Endothelial cell of umbilical vein (primary cell): ENCODE measurements around the gene UBA6. TPM values are rescaled to one million over a fixed set of nuclear protein-coding genes. Genes with fewer than 3 reads are reported as not detected.

Experiments used
- BruUV-seq: library from RNA; stranded (reverse); fragments of 400-500 nt; replicated peaks from 2 replicates; lab custom pipeline; 2021; lab: Mats Ljungman, UMichigan
- CTCF ChIA-PET: fragments of 300-600, 350-600 bp; sonication (Branson Sonifier 250); formaldehyde crosslinking; loops from one replicate; lab custom pipeline; 2021; ENCODE audit warnings: antibody characterized with exemption, inconsistent platforms; lab: Charles Lee
- POLR2A ChIA-PET: fragments of 300-600, 350-600 bp; sonication (Branson Sonifier 250); formaldehyde crosslinking; loops from one replicate; lab custom pipeline; 2021; ENCODE audit warnings: antibody characterized with exemption, inconsistent platforms; lab: Charles Lee
- DNase-seq: peaks from one replicate; pipeline ENCODE4 v3.0.0-alpha.2; 2011; ENCODE audit warnings: low read depth, low spot score
- FAIRE-seq: peaks from 2 replicates; lab custom pipeline; 2011; peaks lifted over from hg19 to GRCh38; lab: Jason Lieb, UNC
- H2AFZ ChIP-seq: 2 replicates; pipeline ENCODE4 v1.6.0; 2012; ENCODE audit warnings: low read depth, low read length, control low read depth, inconsistent platforms
- H3K27ac ChIP-seq: 2 replicates; pipeline ENCODE4 v1.5.1; 2011; ENCODE audit warnings: low read depth, mild to moderate bottlenecking, control low read depth, low read length, moderate library complexity; ENCODE audit not compliant: insufficient read depth
- H3K27me3 ChIP-seq, 2 experiments: 2 replicates each; pipeline versions ENCODE4 v1.6.0 to v1.6.1; 2011; ENCODE audit warnings: low read length in 2 of 2, mixed read lengths in 1 of 2; ENCODE audit not compliant: control insufficient read depth in 2 of 2, insufficient read depth in 2 of 2
- H3K36me3 ChIP-seq, 2 experiments: 2 replicates in 1 of 2; 3 replicates in 1 of 2; pipeline ENCODE4 v1.5.1; 2011; ENCODE audit warnings: low read length in 2 of 2, mild to moderate bottlenecking in 1 of 2, moderate library complexity in 1 of 2; ENCODE audit not compliant: control insufficient read depth in 2 of 2, insufficient read depth in 2 of 2; ENCODE audit errors: extremely low read depth in 1 of 2
- H3K4me1 ChIP-seq: 3 replicates; pipeline ENCODE4 v1.5.1; 2011; ENCODE audit warnings: mild to moderate bottlenecking, low read length; ENCODE audit not compliant: control insufficient read depth, insufficient read depth; ENCODE audit errors: extremely low read depth
- H3K4me2 ChIP-seq: 2 replicates; pipeline ENCODE4 v1.6.1; 2011; ENCODE audit warnings: low read length, control low read depth, mixed read lengths; ENCODE audit not compliant: insufficient read depth
- H3K4me3 ChIP-seq, 3 experiments: fragments of 200-600 bp in 1 of 3; sonication (generic), shearing (Covaris generic) in 1 of 3; replicated peaks in 1 of 3; 2 replicates each; pipeline ENCODE4 v1.5.1; 2011 to 2016; ENCODE audit warnings: control low read depth in 3 of 3, low read length in 3 of 3, mild to moderate bottlenecking in 2 of 3, inconsistent platforms in 1 of 3, low read depth in 1 of 3, moderate library complexity in 1 of 3; ENCODE audit not compliant: insufficient read depth in 1 of 3
- H3K79me2 ChIP-seq: 2 replicates; pipeline ENCODE4 v1.6.0; 2012; ENCODE audit warnings: low read length, inconsistent platforms; ENCODE audit not compliant: control insufficient read depth, insufficient read depth
- H3K9ac ChIP-seq: replicated peaks from 2 replicates; pipeline ENCODE3; 2011; ENCODE audit warnings: low read length, control low read depth; ENCODE audit not compliant: insufficient read depth; ENCODE audit errors: extremely low read depth
- H3K9me1 ChIP-seq: replicated peaks from 3 replicates; pipeline ENCODE4 v1.6.0; 2011; ENCODE audit warnings: mild to moderate bottlenecking, low read length; ENCODE audit not compliant: control insufficient read depth, insufficient read depth; ENCODE audit errors: extremely low read depth
- H3K9me3 ChIP-seq: replicated peaks from 2 replicates; pipeline ENCODE4 v1.5.1; 2012; ENCODE audit warnings: low read length, inconsistent platforms; ENCODE audit not compliant: control insufficient read depth, insufficient read depth
- H4K20me1 ChIP-seq: replicated peaks from 2 replicates; pipeline ENCODE3; 2011; ENCODE audit warnings: mild to moderate bottlenecking, low read length; ENCODE audit not compliant: control insufficient read depth, insufficient read depth; ENCODE audit errors: extremely low read depth
- EZH2 ChIP-seq: IDR thresholded peaks from 2 replicates; pipeline ENCODE4 v1.6.1; 2012; ENCODE audit warnings: borderline replicate concordance, low read depth, mild to moderate bottlenecking, moderate library complexity, low read length, inconsistent platforms; ENCODE audit not compliant: severe bottlenecking
- GATA2 ChIP-seq: IDR thresholded peaks from 2 replicates; pipeline ENCODE4 v1.7.0; 2011; ENCODE audit warnings: low read depth, mild to moderate bottlenecking, moderate library complexity, mixed read lengths, low read length; ENCODE audit not compliant: insufficient read length, insufficient read depth
- JUN ChIP-seq: IDR thresholded peaks from 2 replicates; pipeline ENCODE4 v1.6.1; 2011; ENCODE audit warnings: borderline replicate concordance, low read depth; ENCODE audit not compliant: insufficient read length, insufficient read depth
- MYC ChIP-seq: IDR thresholded peaks from one replicate; pipeline ENCODE4 v1.6.1; 2011; ENCODE audit warnings: mild to moderate bottlenecking, low read depth, low read length
- POLR2AphosphoS5 ChIP-seq: IDR thresholded peaks from 2 replicates; pipeline ENCODE4 v1.6.1; 2012; ENCODE audit warnings: low read depth, mild to moderate bottlenecking, control low read depth, low read length, moderate library complexity; ENCODE audit not compliant: insufficient read depth
- dilution Hi-C: fragments of 300-500 bp; cut with MboI; formaldehyde crosslinking; loops from one replicate; pipeline ENCODE4 v1.15.0; 2019; ENCODE audit warnings: low sequenced_read_pairs; ENCODE audit not compliant: extremely low pct_ligation_motif_present
- intact Hi-C: fragments of 100-400 bp; cut with micrococcal nuclease; formaldehyde crosslinking; loops from one replicate; pipeline ENCODE4 v1.10.0; 2022
- polyA plus RNA-seq, 4 experiments: library from polyadenylated mRNA; depleted of rRNA in 3 of 4; stranded (reverse) in 3 of 4; unstranded in 1 of 4; fragments of >200 nt; gene quantifications; 2 replicates each; pipeline versions ENCODE4 v1.2.1 to v1.2.3, GENCODE V29; 2011 to 2012; ENCODE audit warnings: missing spikeins in 1 of 4
- total RNA-seq: library from RNA; stranded (reverse); gene quantifications from 2 replicates; pipeline ENCODE4 v1.2.3, GENCODE V29; 2021
- TF ChIP-seq, protein P1 (sequence below), 2 donors: IDR thresholded peaks; 1 replicate in 1 of 2; 2 replicates in 1 of 2; pipeline ENCODE4 v1.5.1; 2011; ENCODE audit warnings: low read length in 2 of 2, mild to moderate bottlenecking in 2 of 2, moderate library complexity in 2 of 2, control low read depth in 1 of 2, inconsistent platforms in 1 of 2, low read depth in 1 of 2; ENCODE audit not compliant: insufficient read depth in 1 of 2; ENCODE audit errors: extremely low read depth in 1 of 2

Gene UBA6
- total and polyA plus RNA-seq, 2 donors (not counting 3 experiments of a cell fraction or from before 2014, with no cell fraction given) = 30.9 to 96.4 TPM

DNA sequence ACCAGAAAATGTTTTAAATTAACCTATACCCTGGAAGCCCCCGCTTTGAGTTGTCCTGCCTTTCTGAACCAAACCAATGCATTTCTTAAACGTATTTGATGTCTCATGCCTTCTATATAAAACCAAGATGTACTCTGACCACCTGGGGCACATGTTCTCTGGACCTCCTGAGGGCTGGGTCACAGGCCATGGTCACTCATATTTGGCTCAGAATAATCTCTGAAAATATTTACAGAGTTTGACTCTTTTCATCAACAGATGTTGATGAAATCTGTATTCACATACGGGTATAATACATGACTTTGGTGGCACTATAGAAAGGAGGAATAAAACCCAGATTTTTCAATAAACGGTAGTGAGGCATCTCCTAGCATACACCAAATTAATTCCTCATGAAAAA is 86.8 kb downstream of the UBA6 start:
- Histone ChIP-seq H3K27me3 (no peaks in the 10 kb centered on the region), H3K4me1 (no peaks in the 10 kb centered on the region), H4K20me1 (no peaks in the 10 kb centered on the region), H3K9ac (no peak overlapping the region), H2AFZ (no peak overlapping the region), H3K9me3 (no peaks in the 10 kb centered on the region), H3K27ac (no peak overlapping the region), H3K4me3 (no peak overlapping the region), H3K36me3 (peaks cover 0 to 4% of the 10 kb centered on the region in 2 experiments), H3K79me2 (no peaks in the 10 kb centered on the region), H3K4me2 (no peak overlapping the region), H3K9me1 (no peaks in the 10 kb centered on the region)
- intact Hi-C loops = no loop called here
- POLR2A ChIA-PET = no interaction called here
- FAIRE-seq (no peak), DNase-seq (no peak)
- CTCF ChIA-PET = interaction anchor here (1.6 kb wide), 1 partner anchor 12 kb away, joined by 3 read pairs; no protein-coding TSS in a partner anchor
- no peak for TF ChIP-seq GATA2
- no TSS peak for BruUV-seq
- dilution Hi-C loops = no loop called here

DNA sequence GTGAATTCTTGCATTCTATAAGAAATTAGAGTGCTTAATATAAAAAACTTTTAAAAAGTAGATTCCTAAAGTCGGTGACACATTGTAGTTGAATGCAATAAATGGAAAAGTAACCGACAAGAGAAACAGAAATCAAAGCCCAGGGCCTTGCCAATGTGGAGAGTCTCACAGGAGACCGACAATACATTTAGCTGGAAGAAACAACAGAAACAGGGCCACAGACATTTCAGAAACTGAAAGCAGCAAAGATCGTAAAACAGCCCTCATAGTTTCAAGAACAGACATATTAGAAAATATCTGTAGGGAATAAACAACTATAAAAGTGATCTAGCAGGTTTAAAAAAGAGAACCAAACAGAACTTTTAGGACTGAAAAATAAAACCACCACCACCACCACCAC is 92.9 kb downstream of the UBA6 start:
- no peak for TF ChIP-seq MYC
- TF ChIP-seq, protein P1, sequence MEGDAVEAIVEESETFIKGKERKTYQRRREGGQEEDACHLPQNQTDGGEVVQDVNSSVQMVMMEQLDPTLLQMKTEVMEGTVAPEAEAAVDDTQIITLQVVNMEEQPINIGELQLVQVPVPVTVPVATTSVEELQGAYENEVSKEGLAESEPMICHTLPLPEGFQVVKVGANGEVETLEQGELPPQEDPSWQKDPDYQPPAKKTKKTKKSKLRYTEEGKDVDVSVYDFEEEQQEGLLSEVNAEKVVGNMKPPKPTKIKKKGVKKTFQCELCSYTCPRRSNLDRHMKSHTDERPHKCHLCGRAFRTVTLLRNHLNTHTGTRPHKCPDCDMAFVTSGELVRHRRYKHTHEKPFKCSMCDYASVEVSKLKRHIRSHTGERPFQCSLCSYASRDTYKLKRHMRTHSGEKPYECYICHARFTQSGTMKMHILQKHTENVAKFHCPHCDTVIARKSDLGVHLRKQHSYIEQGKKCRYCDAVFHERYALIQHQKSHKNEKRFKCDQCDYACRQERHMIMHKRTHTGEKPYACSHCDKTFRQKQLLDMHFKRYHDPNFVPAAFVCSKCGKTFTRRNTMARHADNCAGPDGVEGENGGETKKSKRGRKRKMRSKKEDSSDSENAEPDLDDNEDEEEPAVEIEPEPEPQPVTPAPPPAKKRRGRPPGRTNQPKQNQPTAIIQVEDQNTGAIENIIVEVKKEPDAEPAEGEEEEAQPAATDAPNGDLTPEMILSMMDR (IDR thresholded peaks at IDR 0.05; ENCODE audit: extremely low read depth in 1 of 2, insufficient read depth in 1 of 2, low read depth in 1 of 2, low read length in 2 of 2) = no peak
- TF ChIP-seq EZH2 = no peak
- no peak for TF ChIP-seq POLR2AphosphoS5
- no peak for TF ChIP-seq JUN
- TF ChIP-seq GATA2 = no peak
- Histone ChIP-seq H3K4me2 (no peak overlapping the region), H3K27ac (no peak overlapping the region), H3K9ac (no peak overlapping the region), H4K20me1 (no peaks in the 10 kb centered on the region), H3K4me1 (no peaks in the 10 kb centered on the region), H2AFZ (no peak overlapping the region), H3K36me3 (no peaks in the 10 kb centered on the region), H3K4me3 (no peak overlapping the region), H3K79me2 (no peaks in the 10 kb centered on the region), H3K9me1 (no peaks in the 10 kb centered on the region), H3K9me3 (no peaks in the 10 kb centered on the region), H3K27me3 (no peaks in the 10 kb centered on the region)
- no peak for DNase-seq
- dilution Hi-C loops = no loop called here
- BruUV-seq = no TSS peak
- intact Hi-C loops = no loop called here
- ChIA-PET POLR2A (no interaction called here), CTCF (interaction anchor here (1.0 kb wide), 1 partner anchor 138 kb away, joined by 4 read pairs; no protein-coding TSS in a partner anchor)
- FAIRE-seq = no peak
